Vagina (tissue), 2 donors: ENCODE data around the gene TTLL4. TPM values are rescaled to one million over a fixed set of nuclear protein-coding genes. Genes with fewer than 3 reads are reported as not detected.

Source experiments
- DNase-seq, 2 donors: peaks; one replicate each; pipeline ENCODE4 v3.0.0-alpha.2; 2017; ENCODE audit errors: extremely low spot score in 2 of 2
- H3K27ac ChIP-seq: fragments of 200-600 bp; sonication (generic); one replicate; pipeline ENCODE4 v1.5.1; 2019
- H3K27me3 ChIP-seq: fragments of 200-600 bp; sonication (generic); one replicate; pipeline ENCODE4 v1.5.1; 2019
- H3K36me3 ChIP-seq, 2 donors: fragments of 200-600 bp; sonication (generic); one replicate each; pipeline ENCODE4 v1.5.1; 2017 to 2019
- H3K4me1 ChIP-seq: fragments of 200-600 bp; sonication (generic); one replicate; pipeline ENCODE4 v1.5.1; 2019
- H3K4me3 ChIP-seq, 2 donors: fragments of 200-600 bp; sonication (generic); 1 replicate in 1 of 2; 2 replicates in 1 of 2; pipeline ENCODE4 v1.5.1; 2016 to 2019
- H3K9me3 ChIP-seq: fragments of 200-600 bp; sonication (generic); one replicate; pipeline ENCODE4 v1.5.1; 2019
- CTCF ChIP-seq, 3 experiments: fragments of 450-650 bp in 2 of 3; fragments of 200-600 bp in 1 of 3; sonication (generic) in 1 of 3; IDR thresholded peaks; one replicate each; pipeline ENCODE4 v1.5.1; 2017 to 2019; ENCODE audit warnings: antibody characterized with exemption in 3 of 3, mild to moderate bottlenecking in 2 of 3, moderate library complexity in 2 of 3
- POLR2A ChIP-seq, 2 donors: fragments of 450-650 bp; IDR thresholded peaks; one replicate each; pipeline ENCODE4 v1.6.1; 2017; ENCODE audit warnings: antibody characterized with exemption in 2 of 2, mild to moderate bottlenecking in 2 of 2, moderate library complexity in 2 of 2
- POLR2AphosphoS5 ChIP-seq, 2 donors: sonication (generic); formaldehyde crosslinking; IDR thresholded peaks; one replicate each; pipeline ENCODE4 v1.9.0; 2017; ENCODE audit warnings: antibody characterized with exemption in 2 of 2, mild to moderate bottlenecking in 2 of 2, low read depth in 1 of 2; ENCODE audit not compliant: insufficient read depth in 1 of 2
- intact Hi-C: fragments of 100-400 bp; cut with DNase I; formaldehyde crosslinking; loops from one replicate; pipeline ENCODE4 v1.15.1; 2023
- total RNA-seq: library from RNA; depleted of rRNA; stranded (reverse); fragments of >200 nt; gene quantifications from one replicate; pipeline ENCODE4 v1.2.3, GENCODE V29; 2016

The TTLL4 gene
- total RNA-seq, 1 donor from 2014 or later, result 23.3 TPM

DNA sequence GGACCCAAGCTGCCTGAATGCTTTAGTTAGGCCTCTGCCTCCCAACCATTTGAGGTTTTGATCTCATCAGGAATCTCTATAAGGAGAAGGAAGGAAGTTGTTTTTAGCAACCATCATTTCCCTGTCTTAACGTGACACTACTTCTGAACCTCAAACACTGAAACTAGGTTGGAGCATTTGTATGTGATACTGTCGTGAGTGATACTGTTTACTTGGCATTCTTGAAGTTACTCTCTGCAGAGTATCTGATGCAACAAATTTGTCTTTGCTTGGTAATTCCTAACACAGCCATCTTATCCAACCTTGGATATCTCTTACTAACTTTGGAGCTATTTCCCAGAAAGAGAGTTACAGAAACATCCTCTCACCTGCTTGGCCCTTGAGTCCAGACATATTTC lies 22.1 kb downstream of the TTLL4 start:
- H3K27me3 ChIP-seq, result no peaks in the 10 kb centered on the region
- H3K36me3 ChIP-seq, result peaks cover 0 to 8% of the 10 kb centered on the region in 2 donors
- no peak overlapping the region for H3K4me3 ChIP-seq
- DNase-seq, result no peak
- intact Hi-C loops, result no loop called here
- H3K27ac ChIP-seq, result peak overlapping the region; percentile 74
- TF ChIP-seq POLR2A (IDR thresholded peaks at IDR 0.05) (no peak), CTCF (IDR thresholded peaks at IDR 0.05) (no peak), POLR2AphosphoS5 (IDR thresholded peaks at IDR 0.05; ENCODE audit: insufficient read depth in 1 of 2, low read depth in 1 of 2) (no peak)
- peaks cover 35% of the 10 kb centered on the region for H3K4me1 ChIP-seq
- no peaks in the 10 kb centered on the region for H3K9me3 ChIP-seq

- Histone ChIP-seq H3K4me1 (peaks cover 35% of the 10 kb centered on the region), H3K9me3 (no peaks in the 10 kb centered on the region), H3K36me3 (peaks cover 0 to 10% of the 10 kb centered on the region in 2 donors), H3K4me3 (no peak overlapping the region), H3K27ac (peak overlapping the region; percentile 74), H3K27me3 (no peaks in the 10 kb centered on the region)
- TF ChIP-seq POLR2AphosphoS5 (IDR thresholded peaks at IDR 0.05; ENCODE audit: insufficient read depth in 1 of 2, low read depth in 1 of 2), result no peak
- no peak for TF ChIP-seq CTCF (IDR thresholded peaks at IDR 0.05)
- no peak for TF ChIP-seq POLR2A (IDR thresholded peaks at IDR 0.05)
- DNase-seq, result no peak
- intact Hi-C loops, result no loop called here
Observed at GRCh38 chr2:218733171-218734021, 22.8 kb downstream of the TTLL4 start.

DNA sequence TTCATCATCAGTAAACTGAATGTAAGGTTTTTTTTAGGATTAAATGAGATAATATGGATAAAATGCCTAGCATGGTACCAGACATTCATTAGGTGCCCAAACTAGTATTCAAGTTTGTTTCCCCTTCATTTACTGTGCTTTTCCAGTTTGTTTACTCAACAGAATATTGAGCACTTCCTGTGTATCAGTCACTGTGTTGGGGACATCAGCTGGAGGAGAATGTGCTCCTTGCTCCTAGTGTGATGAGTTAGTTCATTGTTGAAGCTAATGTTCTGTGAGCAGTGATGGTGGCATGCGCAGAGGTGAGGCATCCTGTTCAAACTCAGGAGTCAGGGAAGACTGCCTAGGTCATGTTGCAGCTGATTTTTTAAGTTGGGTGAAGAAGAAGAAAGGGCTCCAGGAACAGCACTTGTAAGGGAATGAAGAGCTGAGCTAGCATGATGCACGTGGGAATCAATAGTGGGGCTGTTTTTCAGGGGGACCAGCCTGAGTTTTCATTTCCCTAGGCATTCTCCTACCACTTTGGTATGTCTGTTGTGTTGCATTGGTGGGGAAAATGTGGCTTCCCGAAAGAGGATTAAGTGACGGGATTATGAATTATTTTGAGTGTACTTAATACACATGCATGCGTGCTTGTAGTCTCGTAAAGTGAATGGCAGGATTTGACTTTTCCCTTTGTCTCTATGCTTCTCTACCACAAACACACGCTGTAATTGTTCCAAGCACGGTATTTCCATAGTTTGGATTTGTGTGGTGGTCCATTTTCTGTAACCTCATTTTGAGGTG lies 23.7 kb downstream of the TTLL4 start:
- peaks cover 35% of the 10 kb centered on the region for H3K4me1 ChIP-seq

DNA sequence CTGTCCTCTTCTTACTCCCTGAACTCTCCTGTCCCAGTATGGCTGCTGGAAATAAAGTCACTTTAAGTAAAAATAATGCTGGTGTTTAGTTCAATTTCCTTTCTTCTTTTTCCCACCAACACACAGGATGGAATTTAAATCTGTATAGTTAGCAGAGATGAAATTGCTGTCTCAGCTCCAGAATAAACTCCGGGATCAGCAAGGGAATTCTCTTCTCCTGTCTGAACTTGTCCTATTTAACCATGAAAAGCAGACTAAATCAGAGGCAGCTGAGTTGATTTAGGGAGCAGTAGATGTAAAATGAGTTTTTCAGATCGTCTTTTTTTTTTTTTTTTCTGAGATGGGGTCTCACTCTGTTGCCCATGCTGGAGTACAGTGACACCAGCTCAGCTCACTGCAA lies 25.9 kb downstream of the TTLL4 start:
- H3K27me3 ChIP-seq, result no peaks in the 10 kb centered on the region
- DNase-seq, result no peak
- H3K4me1 ChIP-seq, result peaks cover 27% of the 10 kb centered on the region
- H3K36me3 ChIP-seq, result peaks cover 0 to 39% of the 10 kb centered on the region in 2 donors
- H3K9me3 ChIP-seq, result no peaks in the 10 kb centered on the region
- TF ChIP-seq POLR2A (IDR thresholded peaks at IDR 0.05), result no peak
- no peak overlapping the region for H3K27ac ChIP-seq
- intact Hi-C loops, result no loop called here
- no peak overlapping the region for H3K4me3 ChIP-seq

More for the DNA sequence above, 23.7 kb downstream of the TTLL4 start:
- no peak for TF ChIP-seq POLR2AphosphoS5 (IDR thresholded peaks at IDR 0.05; ENCODE audit: insufficient read depth in 1 of 2, low read depth in 1 of 2)
- no peak for TF ChIP-seq CTCF (IDR thresholded peaks at IDR 0.05)
- no peak for TF ChIP-seq POLR2A (IDR thresholded peaks at IDR 0.05)
- Histone ChIP-seq H3K36me3 (peaks cover 0 to 19% of the 10 kb centered on the region in 2 donors), H3K4me3 (no peak overlapping the region), H3K9me3 (no peaks in the 10 kb centered on the region), H3K27ac (no peak overlapping the region), H3K27me3 (no peaks in the 10 kb centered on the region)
- DNase-seq, result no peak
- intact Hi-C loops, result no loop called here

DNA sequence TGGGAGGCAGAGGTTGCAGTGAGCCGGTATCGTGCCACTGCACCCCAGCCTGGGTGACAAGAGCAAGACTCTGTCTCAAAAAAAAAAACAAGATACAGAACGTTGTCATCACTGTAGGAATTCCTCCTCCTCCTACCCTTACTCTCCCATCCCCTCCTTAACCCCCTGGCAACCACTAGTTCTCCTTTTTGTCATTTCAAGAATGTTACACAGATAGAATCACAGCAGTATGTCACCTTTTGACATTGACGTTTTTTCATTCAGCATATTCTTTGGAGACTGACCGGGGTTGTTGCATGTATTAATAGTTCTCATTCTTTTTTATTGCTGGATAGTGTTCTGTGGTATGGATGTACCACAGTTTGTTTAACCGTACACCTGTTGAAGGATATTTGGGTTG lies 32.4 kb downstream of the TTLL4 start:
- no peak overlapping the region for H3K27ac ChIP-seq
- no peak overlapping the region for H3K4me3 ChIP-seq
- no peaks in the 10 kb centered on the region for H3K27me3 ChIP-seq
- H3K36me3 ChIP-seq, result peaks cover 0 to 55% of the 10 kb centered on the region in 2 donors
- no peaks in the 10 kb centered on the region for H3K4me1 ChIP-seq
- no peak for DNase-seq
- intact Hi-C loops, result no loop called here
- H3K9me3 ChIP-seq, result no peaks in the 10 kb centered on the region
- no peak for TF ChIP-seq POLR2A (IDR thresholded peaks at IDR 0.05)
- TF ChIP-seq CTCF (IDR thresholded peaks at IDR 0.05), result no peak
- TF ChIP-seq POLR2AphosphoS5 (IDR thresholded peaks at IDR 0.05; ENCODE audit: insufficient read depth in 1 of 2, low read depth in 1 of 2), result no peak
